ENCODE results near the gene GPR139. TPM values are rescaled to one million over a fixed set of nuclear protein-coding genes. Genes with fewer than 3 reads are reported as not detected.

Gene GPR139
- total and polyA plus RNA-seq, 12 donors, result not detected

DNA sequence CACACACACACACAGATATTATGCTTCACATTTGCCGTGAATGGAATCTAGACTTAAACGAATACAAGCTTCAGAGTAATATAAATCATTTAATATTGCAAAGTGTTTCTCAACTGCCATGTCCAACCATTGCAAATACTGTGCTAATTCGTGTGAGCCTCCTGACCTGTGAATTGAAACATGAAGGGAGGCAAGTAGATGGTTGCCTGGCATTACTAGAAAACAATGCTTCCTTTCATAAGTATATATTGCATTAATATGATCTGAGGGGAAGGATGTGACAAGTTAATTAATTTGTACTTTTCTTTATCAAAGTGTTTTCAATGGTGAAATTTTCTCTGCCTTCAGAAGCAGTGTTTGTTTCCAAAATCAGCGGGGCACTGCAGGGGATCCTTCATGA, 25.7 kb upstream of the GPR139 start:
- Histone ChIP-seq H3K4me1 (replicated peaks in 1 of 2) (no peaks in the 10 kb centered on the region), H3K27ac (no peak overlapping the region), H3K27me3 (no peaks in the 10 kb centered on the region), H3K36me3 (replicated peaks in 1 of 2) (no peaks in the 10 kb centered on the region), H3K4me3 (no peak overlapping the region), H3K9me3 (replicated peaks in 1 of 3) (no peaks in the 10 kb centered on the region)
- intact Hi-C loops (cut with DNase I), result no loop called here
- WGBS, 4 donors, result 48 to 59% (median 55%) methylated on average over 4 of the region's 4 CpGs
- no peak for DNase-seq
- TF ChIP-seq, protein P1, sequence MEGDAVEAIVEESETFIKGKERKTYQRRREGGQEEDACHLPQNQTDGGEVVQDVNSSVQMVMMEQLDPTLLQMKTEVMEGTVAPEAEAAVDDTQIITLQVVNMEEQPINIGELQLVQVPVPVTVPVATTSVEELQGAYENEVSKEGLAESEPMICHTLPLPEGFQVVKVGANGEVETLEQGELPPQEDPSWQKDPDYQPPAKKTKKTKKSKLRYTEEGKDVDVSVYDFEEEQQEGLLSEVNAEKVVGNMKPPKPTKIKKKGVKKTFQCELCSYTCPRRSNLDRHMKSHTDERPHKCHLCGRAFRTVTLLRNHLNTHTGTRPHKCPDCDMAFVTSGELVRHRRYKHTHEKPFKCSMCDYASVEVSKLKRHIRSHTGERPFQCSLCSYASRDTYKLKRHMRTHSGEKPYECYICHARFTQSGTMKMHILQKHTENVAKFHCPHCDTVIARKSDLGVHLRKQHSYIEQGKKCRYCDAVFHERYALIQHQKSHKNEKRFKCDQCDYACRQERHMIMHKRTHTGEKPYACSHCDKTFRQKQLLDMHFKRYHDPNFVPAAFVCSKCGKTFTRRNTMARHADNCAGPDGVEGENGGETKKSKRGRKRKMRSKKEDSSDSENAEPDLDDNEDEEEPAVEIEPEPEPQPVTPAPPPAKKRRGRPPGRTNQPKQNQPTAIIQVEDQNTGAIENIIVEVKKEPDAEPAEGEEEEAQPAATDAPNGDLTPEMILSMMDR (IDR thresholded peaks at IDR 0.05), result no peak
- no peak for TF ChIP-seq POLR2A (IDR thresholded peaks at IDR 0.05)

GRCh38 chr16:20094157-20094556, 20.5 kb upstream of the GPR139 start:
- TF ChIP-seq, protein P1 (IDR thresholded peaks at IDR 0.05), result no peak
- no peak for TF ChIP-seq POLR2A (IDR thresholded peaks at IDR 0.05)

DNA sequence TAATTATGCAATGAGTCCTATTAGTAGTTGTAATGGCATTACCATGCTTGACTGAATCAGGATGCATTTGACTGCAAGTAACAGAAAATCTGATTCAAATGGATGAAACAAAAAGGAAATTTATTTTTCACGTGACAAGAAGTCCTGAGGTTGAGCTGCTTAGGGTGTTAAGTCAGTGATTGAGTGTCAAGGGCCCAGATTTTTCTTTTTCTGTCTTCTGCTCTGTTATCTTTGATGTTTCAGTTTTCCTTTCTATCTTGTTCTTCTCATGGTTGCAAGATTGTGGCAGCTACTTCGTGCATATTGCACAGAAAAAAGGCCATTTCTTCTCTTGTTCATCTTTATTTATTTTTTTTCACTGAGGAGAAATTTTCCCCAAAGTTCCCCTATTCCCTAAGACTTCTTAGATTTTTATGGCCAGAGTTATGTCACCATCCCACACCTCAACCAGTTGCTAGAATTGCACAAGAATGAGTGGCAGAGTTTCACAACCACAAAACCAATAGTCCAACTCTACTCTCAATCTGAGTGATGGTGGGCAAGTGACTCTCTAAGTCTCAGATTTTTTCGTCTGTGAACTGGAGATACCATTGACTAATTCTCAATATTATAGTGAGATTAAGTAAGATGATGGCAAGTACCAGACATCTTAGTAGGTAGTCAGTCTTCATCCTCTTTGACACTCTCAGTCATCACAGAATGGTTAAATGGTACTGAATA, 15.7 kb upstream of the GPR139 start:
- intact Hi-C loops (cut with DNase I), result no loop called here
- no peaks in the 10 kb centered on the region for H3K9me3 ChIP-seq (replicated peaks in 1 of 3)
- 40 to 62% (median 49%) methylated on average over 3 of the region's 3 CpGs for WGBS, 4 donors

More at GRCh38 chr16:20094157-20094556, 20.5 kb upstream of the GPR139 start:
- WGBS, 4 donors, result 42 to 61% (median 43%) methylated on average over 3 of the region's 3 CpGs
- Histone ChIP-seq H3K27me3 (no peaks in the 10 kb centered on the region), H3K36me3 (replicated peaks in 1 of 2) (no peaks in the 10 kb centered on the region), H3K4me1 (replicated peaks in 1 of 2) (no peaks in the 10 kb centered on the region), H3K9me3 (replicated peaks in 1 of 3) (no peaks in the 10 kb centered on the region), H3K4me3 (no peak overlapping the region), H3K27ac (no peak overlapping the region)
- no peak for DNase-seq
- intact Hi-C loops (cut with DNase I), result no loop called here

DNA sequence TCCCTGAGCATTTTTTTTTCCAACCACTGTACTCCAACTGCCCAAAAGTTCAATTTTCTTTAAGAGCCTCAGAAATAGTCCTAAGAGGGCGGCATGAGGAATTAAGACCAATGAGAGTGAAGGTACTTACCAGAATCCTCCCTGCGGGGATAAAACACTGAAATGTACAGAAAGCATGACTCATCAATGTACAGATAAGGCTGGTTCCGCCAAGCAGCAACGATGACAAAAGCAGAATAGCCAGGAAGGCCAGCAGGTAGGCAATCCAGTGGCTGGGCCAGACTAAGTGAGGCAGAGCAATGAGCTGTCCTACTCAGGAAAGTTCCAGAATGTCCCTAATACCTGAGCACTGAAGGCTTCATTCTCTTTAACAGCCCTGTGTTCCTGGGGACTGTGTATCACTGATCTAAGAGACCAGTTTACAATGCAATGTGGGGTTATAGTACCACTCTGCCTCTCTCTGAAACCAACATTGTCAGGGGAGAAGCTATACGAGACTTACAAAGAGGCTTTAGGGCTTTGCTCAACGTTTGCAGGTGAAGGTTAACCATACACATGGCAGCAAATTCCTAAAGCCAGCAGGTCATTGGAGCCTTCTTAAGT, 11.0 kb upstream of the GPR139 start:
- no peaks in the 10 kb centered on the region for H3K9me3 ChIP-seq (replicated peaks in 1 of 3)
- TF ChIP-seq POLR2A (IDR thresholded peaks at IDR 0.05), result no peak
- TF ChIP-seq, protein P1 (IDR thresholded peaks at IDR 0.05), result no peak
- no peaks in the 10 kb centered on the region for H3K4me1 ChIP-seq (replicated peaks in 1 of 2)
- no peak for DNase-seq
- H3K27me3 ChIP-seq, result peaks cover 9% of the 10 kb centered on the region
- intact Hi-C loops (cut with DNase I), result no loop called here
- no peak overlapping the region for H3K27ac ChIP-seq
- H3K4me3 ChIP-seq, result no peak overlapping the region
- 52 to 61% (median 57%) methylated on average over 6 of the region's 6 CpGs for WGBS, 4 donors
- H3K36me3 ChIP-seq (replicated peaks in 1 of 2), result no peaks in the 10 kb centered on the region

More for the DNA sequence above, 15.7 kb upstream of the GPR139 start:
- Histone ChIP-seq H3K4me1 (replicated peaks in 1 of 2) (no peaks in the 10 kb centered on the region), H3K36me3 (replicated peaks in 1 of 2) (no peaks in the 10 kb centered on the region), H3K27me3 (peaks cover 5% of the 10 kb centered on the region), H3K4me3 (peak overlapping the region in 1 of 4 donors; percentile 38), H3K27ac (no peak overlapping the region)
- TF ChIP-seq, protein P1 (IDR thresholded peaks at IDR 0.05), result no peak
- no peak for TF ChIP-seq POLR2A (IDR thresholded peaks at IDR 0.05)
- DNase-seq, result no peak

All from adrenal gland (tissue), 12 donors.